Measurements from ENCODE around the gene RNU5D-1. TPM values are rescaled to one million over a fixed set of nuclear protein-coding genes. Genes with fewer than 3 reads are reported as not detected.

RNU5D-1 gene
- total and polyA plus RNA-seq, 2 of the 13 experiments (the other 11 are each of a cell fraction or from before 2014, with no cell fraction given): 165 TPM; not detected in 1

DNA sequence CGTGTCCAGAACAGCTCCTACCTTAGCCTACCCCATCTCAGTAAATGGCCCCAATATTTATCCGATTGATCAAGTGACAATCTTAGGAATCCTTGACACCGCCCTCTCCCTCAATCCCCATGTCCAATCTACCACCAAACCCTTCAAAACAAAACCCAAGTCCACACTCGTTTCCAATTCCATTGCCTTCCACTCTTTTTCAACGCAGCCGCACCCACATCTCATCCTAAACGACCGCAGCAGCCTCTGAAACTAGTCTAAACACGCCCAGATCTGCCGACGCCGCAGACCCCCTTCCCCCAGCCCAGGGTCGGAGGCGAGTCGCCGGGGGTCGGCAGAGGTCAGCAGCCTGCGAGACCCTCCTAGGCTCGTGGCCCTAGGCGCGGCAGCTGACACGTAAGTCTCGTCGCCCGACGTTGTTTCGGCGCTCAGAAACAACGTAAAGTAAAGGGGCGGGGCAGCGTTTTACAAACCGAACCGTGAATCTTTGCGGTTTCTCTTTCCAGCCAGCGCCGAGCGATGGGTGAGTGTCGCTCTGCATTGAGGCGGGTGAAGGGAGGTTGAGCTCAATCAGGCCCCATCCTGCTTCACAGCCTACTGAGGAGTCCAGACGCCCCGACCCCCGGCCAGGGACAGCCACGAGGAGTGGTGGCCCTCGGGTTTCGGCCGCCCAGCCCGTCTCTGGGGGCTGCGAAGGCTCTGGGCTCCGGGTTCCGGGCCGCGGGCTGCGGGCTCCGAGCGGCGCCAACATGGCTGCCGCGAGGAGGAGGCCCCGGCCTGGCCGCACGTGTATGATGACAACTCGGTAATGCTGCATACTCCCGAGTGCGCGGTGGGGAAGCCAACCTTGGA, 44.3 kb upstream of the RNU5D-1 start, which contains the start of gene RPS8 (continued):
- TF ChIP-seq, protein P1, sequence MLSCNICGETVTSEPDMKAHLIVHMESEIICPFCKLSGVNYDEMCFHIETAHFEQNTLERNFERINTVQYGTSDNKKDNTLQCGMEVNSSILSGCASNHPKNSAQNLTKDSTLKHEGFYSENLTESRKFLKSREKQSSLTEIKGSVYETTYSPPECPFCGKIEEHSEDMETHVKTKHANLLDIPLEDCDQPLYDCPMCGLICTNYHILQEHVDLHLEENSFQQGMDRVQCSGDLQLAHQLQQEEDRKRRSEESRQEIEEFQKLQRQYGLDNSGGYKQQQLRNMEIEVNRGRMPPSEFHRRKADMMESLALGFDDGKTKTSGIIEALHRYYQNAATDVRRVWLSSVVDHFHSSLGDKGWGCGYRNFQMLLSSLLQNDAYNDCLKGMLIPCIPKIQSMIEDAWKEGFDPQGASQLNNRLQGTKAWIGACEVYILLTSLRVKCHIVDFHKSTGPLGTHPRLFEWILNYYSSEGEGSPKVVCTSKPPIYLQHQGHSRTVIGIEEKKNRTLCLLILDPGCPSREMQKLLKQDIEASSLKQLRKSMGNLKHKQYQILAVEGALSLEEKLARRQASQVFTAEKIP (CRISPR knock-in tag; IDR thresholded peaks at IDR 0.05; ENCODE audit: borderline replicate concordance): no peak
- peak; percentile 88; the same call in 1 of the 2 replicates for TF ChIP-seq TGIF2 (CRISPR knock-in tag; IDR thresholded peaks at IDR 0.05)
- no peak for TF ChIP-seq ZNF484 (CRISPR knock-in tag; IDR thresholded peaks at IDR 0.05; ENCODE audit: borderline replicate concordance, low read depth)
- TF ChIP-seq NONO (IDR thresholded peaks at IDR 0.05): no peak
- peak; percentile 88 for TF ChIP-seq NONO (CRISPR knock-in tag; conservative IDR thresholded peaks at IDR 0.05)
- no peak for TF ChIP-seq SIX4 (CRISPR knock-in tag; IDR thresholded peaks at IDR 0.05)
- TF ChIP-seq, protein P2, sequence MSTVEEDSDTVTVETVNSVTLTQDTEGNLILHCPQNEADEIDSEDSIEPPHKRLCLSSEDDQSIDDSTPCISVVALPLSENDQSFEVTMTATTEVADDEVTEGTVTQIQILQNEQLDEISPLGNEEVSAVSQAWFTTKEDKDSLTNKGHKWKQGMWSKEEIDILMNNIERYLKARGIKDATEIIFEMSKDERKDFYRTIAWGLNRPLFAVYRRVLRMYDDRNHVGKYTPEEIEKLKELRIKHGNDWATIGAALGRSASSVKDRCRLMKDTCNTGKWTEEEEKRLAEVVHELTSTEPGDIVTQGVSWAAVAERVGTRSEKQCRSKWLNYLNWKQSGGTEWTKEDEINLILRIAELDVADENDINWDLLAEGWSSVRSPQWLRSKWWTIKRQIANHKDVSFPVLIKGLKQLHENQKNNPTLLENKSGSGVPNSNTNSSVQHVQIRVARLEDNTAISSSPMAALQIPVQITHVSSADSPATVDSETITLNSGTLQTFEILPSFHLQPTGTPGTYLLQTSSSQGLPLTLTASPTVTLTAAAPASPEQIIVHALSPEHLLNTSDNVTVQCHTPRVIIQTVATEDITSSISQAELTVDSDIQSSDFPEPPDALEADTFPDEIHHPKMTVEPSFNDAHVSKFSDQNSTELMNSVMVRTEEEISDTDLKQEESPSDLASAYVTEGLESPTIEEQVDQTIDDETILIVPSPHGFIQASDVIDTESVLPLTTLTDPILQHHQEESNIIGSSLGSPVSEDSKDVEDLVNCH (CRISPR knock-in tag; IDR thresholded peaks at IDR 0.05): no peak
- TF ChIP-seq SALL2 (CRISPR knock-in tag; IDR thresholded peaks at IDR 0.05): peak; percentile 96
- peak; percentile 96 for TF ChIP-seq DMAP1 (CRISPR knock-in tag; IDR thresholded peaks at IDR 0.05)
- TF ChIP-seq ZNF569 (CRISPR knock-in tag; IDR thresholded peaks at IDR 0.05; ENCODE audit: borderline replicate concordance): no peak
- TF ChIP-seq ZNF160 (CRISPR knock-in tag; IDR thresholded peaks at IDR 0.05): peak; percentile 85
- peak; percentile 80 to 92; a peak in 3 of 4 replicates for TF ChIP-seq NR2F1 (CRISPR knock-in tag; IDR thresholded peaks at IDR 0.05)
- peak; percentile 92; the same call in 1 of the 2 replicates for TF ChIP-seq DNMT3B (CRISPR knock-in tag; conservative IDR thresholded peaks at IDR 0.05)
- TF ChIP-seq, protein P3, sequence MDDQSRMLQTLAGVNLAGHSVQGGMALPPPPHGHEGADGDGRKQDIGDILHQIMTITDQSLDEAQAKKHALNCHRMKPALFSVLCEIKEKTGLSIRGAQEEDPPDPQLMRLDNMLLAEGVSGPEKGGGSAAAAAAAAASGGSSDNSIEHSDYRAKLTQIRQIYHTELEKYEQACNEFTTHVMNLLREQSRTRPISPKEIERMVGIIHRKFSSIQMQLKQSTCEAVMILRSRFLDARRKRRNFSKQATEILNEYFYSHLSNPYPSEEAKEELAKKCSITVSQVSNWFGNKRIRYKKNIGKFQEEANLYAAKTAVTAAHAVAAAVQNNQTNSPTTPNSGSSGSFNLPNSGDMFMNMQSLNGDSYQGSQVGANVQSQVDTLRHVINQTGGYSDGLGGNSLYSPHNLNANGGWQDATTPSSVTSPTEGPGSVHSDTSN (CRISPR knock-in tag; IDR thresholded peaks at IDR 0.05; ENCODE audit: borderline replicate concordance): peak; percentile 77
- peak; percentile 87 for TF ChIP-seq NR2F6 (IDR thresholded peaks at IDR 0.05)
- TF ChIP-seq NR2F6 (CRISPR knock-in tag; IDR thresholded peaks at IDR 0.05): peak; percentile 89
- TF ChIP-seq, protein P4, sequence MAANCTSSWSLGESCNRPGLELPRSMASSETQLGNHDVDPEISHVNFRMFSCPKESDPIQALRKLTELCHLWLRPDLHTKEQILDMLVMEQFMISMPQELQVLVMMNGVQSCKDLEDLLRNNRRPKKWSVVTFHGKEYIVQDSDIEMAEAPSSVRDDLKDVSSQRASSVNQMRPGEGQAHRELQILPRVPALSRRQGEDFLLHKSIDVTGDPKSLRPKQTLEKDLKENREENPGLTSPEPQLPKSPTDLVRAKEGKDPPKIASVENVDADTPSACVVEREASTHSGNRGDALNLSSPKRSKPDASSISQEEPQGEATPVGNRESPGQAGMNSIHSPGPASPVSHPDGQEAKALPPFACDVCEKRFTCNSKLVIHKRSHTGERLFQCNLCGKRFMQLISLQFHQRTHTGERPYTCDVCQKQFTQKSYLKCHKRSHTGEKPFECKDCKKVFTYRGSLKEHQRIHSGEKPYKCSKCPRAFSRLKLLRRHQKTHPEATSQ (CRISPR knock-in tag; IDR thresholded peaks at IDR 0.05; ENCODE audit: borderline replicate concordance): no peak
- no peak; the same call in 1 of the 2 replicates for TF ChIP-seq AKAP8 (CRISPR knock-in tag; IDR thresholded peaks at IDR 0.05)
- TF ChIP-seq, protein P5, sequence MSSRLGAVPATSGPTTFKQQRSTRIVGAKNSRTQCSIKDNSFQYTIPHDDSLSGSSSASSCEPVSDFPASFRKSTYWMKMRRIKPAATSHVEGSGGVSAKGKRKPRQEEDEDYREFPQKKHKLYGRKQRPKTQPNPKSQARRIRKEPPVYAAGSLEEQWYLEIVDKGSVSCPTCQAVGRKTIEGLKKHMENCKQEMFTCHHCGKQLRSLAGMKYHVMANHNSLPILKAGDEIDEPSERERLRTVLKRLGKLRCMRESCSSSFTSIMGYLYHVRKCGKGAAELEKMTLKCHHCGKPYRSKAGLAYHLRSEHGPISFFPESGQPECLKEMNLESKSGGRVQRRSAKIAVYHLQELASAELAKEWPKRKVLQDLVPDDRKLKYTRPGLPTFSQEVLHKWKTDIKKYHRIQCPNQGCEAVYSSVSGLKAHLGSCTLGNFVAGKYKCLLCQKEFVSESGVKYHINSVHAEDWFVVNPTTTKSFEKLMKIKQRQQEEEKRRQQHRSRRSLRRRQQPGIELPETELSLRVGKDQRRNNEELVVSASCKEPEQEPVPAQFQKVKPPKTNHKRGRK (CRISPR knock-in tag; IDR thresholded peaks at IDR 0.05): no peak
- no peak for TF ChIP-seq ZNF724P (CRISPR knock-in tag; IDR thresholded peaks at IDR 0.05; ENCODE audit: borderline replicate concordance)

Data from HepG2 (cell line).